NCI-H69 (cell line): Measurements from ENCODE around the gene IFT172.
A peak's percentile ranks its signal among the peaks of the same experiment; 100 is the strongest.
"Not testable (repeated sequence)": the region's sequence is repeated elsewhere in the genome, so short reads cannot be mapped to it uniquely, and the experiment has no call there.

Experiments
- DNase-seq: peaks from one replicate; lab custom pipeline; 2025; lab: John Stamatoyannopoulos, UW

Gene IFT172, protein sequence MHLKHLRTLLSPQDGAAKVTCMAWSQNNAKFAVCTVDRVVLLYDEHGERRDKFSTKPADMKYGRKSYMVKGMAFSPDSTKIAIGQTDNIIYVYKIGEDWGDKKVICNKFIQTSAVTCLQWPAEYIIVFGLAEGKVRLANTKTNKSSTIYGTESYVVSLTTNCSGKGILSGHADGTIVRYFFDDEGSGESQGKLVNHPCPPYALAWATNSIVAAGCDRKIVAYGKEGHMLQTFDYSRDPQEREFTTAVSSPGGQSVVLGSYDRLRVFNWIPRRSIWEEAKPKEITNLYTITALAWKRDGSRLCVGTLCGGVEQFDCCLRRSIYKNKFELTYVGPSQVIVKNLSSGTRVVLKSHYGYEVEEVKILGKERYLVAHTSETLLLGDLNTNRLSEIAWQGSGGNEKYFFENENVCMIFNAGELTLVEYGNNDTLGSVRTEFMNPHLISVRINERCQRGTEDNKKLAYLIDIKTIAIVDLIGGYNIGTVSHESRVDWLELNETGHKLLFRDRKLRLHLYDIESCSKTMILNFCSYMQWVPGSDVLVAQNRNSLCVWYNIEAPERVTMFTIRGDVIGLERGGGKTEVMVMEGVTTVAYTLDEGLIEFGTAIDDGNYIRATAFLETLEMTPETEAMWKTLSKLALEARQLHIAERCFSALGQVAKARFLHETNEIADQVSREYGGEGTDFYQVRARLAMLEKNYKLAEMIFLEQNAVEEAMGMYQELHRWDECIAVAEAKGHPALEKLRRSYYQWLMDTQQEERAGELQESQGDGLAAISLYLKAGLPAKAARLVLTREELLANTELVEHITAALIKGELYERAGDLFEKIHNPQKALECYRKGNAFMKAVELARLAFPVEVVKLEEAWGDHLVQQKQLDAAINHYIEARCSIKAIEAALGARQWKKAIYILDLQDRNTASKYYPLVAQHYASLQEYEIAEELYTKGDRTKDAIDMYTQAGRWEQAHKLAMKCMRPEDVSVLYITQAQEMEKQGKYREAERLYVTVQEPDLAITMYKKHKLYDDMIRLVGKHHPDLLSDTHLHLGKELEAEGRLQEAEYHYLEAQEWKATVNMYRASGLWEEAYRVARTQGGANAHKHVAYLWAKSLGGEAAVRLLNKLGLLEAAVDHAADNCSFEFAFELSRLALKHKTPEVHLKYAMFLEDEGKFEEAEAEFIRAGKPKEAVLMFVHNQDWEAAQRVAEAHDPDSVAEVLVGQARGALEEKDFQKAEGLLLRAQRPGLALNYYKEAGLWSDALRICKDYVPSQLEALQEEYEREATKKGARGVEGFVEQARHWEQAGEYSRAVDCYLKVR (N-terminal part only)

GRCh38 chr2:27489498-27490397 lies at the start of gene IFT172:
IFT172 (minus strand) TSS chr2:27489743; CDS start chr2:27489653, 90 bp downstream.
- peak; percentile 98 for DNase-seq

DNA sequence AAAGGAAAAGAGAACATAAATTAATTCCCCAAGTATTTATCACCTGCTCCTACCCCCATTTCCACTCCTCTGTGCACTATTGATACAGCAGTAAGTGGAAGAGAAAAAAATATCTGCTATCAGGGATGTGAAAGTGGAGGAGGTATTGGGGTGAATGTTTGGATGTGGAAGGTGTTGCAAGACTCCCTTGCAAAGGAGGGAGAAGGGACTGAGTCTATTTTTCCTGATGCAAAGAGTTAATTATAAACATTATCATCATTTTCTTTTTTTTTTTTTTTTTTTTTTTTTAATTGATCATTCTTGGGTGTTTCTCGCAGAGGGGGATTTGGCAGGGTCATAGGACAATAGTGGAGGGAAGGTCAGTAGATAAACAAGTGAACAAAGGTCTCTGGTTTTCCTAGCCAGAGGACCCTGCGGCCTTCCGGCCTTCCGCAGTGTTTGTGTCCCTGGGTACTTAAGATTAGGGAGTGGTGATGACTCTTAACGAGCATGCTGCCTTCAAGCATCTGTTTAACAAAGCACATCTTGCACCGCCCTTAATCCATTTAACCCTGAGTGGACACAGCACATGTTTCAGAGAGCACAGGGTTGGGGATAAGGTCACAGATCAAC lies 49.4 kb upstream of the IFT172 start:
- DNase-seq, result not testable (repeated sequence)

GRCh38 chr2:27537287-27537686 lies 47.7 kb upstream of the IFT172 start:
- DNase-seq, result no peak

- no peak for DNase-seq
Measured at GRCh38 chr2:27531983-27532382, 42.4 kb upstream of the IFT172 start.

GRCh38 chr2:27527182-27527581 lies 37.6 kb upstream of the IFT172 start:
- DNase-seq, result no peak

- no peak for DNase-seq
Measured at GRCh38 chr2:27522400-27522945, 32.9 kb upstream of the IFT172 start.

DNA sequence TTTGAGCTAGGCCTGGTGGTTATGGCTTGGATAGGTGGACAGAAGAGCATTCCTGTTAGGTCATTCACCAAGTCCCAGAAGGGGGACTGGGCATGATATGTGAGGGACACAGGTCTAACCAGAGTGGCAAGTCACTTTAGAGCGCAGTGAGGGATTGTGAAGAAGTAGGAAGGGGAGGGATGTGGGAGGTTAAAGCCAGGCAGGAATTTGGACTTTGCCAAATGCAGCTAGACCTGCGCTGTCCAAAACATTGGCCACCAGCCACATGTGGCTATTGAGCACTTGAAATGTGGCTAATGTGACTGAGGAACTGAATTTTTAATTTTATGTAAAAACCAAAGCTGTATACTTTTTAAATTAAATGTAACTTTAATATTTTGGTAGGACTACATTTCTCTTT lies 30.8 kb upstream of the IFT172 start:
- DNase-seq, result no peak

GRCh38 chr2:27518782-27519113 lies 29.2 kb upstream of the IFT172 start:
- no peak for DNase-seq

- no peak for DNase-seq
Measured at GRCh38 chr2:27518113-27518781, 28.7 kb upstream of the IFT172 start.

- no peak for DNase-seq
Measured at GRCh38 chr2:27509326-27509725, 19.8 kb upstream of the IFT172 start.

DNA sequence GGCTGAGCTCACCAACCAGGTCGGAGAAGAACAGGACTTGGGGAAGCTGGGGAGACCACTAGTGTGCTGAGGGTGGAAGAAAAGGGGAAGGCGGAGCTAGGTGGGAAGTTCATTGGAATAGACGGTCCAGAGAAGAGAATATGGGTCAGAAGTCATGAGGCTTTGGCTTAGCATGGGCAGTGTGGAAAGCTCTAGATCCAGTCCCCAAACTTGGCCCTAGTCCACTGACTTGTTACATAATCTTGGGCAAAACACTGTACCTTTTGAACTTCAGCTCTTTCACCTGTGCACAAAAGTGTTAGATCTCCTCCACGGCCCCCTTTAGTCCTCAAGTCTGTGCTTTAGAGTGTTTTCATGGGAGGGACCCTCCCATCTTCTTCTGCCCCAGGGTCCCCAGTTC lies 17.8 kb upstream of the IFT172 start:
- DNase-seq, result no peak

DNA sequence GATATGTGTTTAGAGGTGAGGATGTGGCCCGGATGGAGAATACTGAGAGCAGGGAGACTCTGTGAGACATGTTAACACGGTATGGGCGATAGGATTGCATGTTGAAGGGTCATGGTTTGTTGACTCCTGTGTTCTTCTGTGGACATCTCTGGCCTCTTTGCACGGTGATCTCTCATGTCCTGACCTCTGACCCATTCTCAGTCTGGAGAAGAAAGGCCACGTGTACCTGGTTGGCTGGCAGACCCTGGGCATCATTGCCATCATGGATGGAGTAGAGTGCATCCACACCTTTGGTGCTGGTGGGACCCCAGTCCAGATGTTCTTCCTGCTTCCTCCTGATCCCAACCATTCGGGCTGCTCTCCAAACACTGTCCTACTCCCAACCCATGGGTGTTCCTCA lies 17.0 kb upstream of the IFT172 start:
- DNase-seq, result no peak

DNA sequence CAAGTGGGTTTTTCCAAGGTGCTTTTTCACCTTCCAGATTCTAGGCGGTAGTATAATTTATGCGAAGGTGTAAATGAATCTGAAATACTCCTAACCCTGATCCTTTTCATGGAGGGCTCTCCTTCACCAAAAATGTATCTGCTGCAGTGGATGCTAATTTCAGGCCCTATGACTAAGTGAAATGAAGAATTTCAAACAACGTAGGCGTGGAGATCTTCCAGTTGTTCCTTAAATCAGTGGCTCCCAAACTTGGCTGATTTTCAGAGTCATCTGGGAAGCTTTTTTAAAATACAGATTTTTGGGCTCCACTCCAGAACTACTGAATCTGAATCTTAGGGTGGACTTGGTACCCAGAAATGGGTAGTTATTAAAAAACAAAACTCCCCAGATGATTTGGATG lies 12.6 kb upstream of the IFT172 start:
- DNase-seq, result no peak

DNA sequence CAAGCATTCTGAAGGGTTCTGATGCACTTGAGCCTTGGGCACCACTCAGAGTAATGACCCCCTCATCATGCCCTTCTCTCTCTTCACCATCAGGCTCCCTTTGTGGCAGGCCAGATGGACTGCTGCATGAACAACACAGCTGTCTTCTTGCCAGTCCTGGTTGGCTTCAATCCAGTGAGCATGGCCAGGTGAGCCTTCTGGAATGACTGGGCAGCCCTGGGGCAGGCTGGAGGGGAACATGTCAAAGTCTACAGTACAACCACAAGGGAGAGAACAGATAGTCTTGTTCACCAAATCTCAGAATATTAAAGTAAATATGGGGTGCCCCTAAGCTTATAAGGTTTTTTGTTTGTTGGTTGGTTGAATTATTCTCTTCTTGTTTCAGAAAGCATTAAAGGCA lies 11.5 kb upstream of the IFT172 start:
- DNase-seq, result peak; percentile 52

- DNase-seq, result no peak
Measured at GRCh38 chr2:27498975-27499374, 9.4 kb upstream of the IFT172 start.

DNA sequence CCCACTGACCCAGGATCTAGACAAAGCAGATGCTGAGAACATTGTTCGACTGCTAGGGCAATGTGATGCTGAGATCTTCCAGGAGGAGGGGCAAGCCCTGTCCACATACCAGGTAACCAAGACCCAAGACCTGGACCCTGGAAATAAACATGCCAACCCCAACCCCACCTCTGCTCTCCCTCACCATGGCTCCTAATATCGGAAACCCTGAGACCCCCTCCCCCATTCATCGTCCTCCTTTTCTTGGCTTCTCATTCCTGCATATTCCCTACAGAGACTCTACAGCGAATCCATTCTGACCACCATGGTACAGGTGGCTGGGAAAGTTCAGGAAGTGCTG lies 7.7 kb upstream of the IFT172 start:
- DNase-seq, result no peak

- no peak for DNase-seq
Measured at GRCh38 chr2:27496357-27497287, 7.1 kb upstream of the IFT172 start, which contains the start of gene GCKR. GCKR (plus strand) TSS chr2:27496839; CDS start chr2:27496905, 66 bp downstream.

GRCh38 chr2:27495840-27496356 lies 6.4 kb upstream of the IFT172 start:
- DNase-seq, result no peak
